RWPE1 (cell line): ENCODE measurements around the gene DMAC2.
"Not testable (repeated sequence)": the region's sequence is repeated elsewhere in the genome, so short reads cannot be mapped to it uniquely, and the experiment has no call there.

Source experiments
- CTCF ChIA-PET: fragments of 350-600 bp; sonication (Branson Sonifier 250); formaldehyde crosslinking; extraction: SDS; loops from one replicate; lab custom pipeline; 2021; lab: Yijun Ruan, JAX
- POLR2A ChIA-PET: fragments of 400-600 bp; formaldehyde crosslinking; extraction: SDS; loops from one replicate; lab custom pipeline; 2020; ENCODE audit warnings: antibody characterized with exemption; ENCODE audit not compliant: low non-redundant PET; lab: Yijun Ruan, JAX
- DNase-seq: peaks from one replicate; pipeline ENCODE4 v3.0.0; 2012; ENCODE audit warnings: low spot score
- H3K27ac ChIP-seq: fragments of 450-650 bp; 2 replicates; pipeline ENCODE4 v1.5.1; 2017
- CTCF ChIP-seq: fragments of 450-650 bp; conservative IDR thresholded peaks from 2 replicates; pipeline ENCODE4 v1.5.1; 2017; ENCODE audit warnings: low read depth, mild to moderate bottlenecking

Gene DMAC2

GRCh38 chr19:41411968-41412265, 27.8 kb downstream of the DMAC2 start:
- ChIA-PET POLR2A (no interaction called here), CTCF (no interaction called here)
- no peak for TF ChIP-seq CTCF
- no peak for DNase-seq
- peak overlapping the region; percentile 79 for H3K27ac ChIP-seq

- H3K27ac ChIP-seq = peak overlapping the region; percentile 79
- ChIA-PET POLR2A (no interaction called here), CTCF (no interaction called here)
- DNase-seq = no peak
- no peak for TF ChIP-seq CTCF
Observed at GRCh38 chr19:41411100-41411967, 28.4 kb downstream of the DMAC2 start.

- no peak for DNase-seq
- TF ChIP-seq CTCF = no peak
- CTCF ChIA-PET = no interaction called here
- POLR2A ChIA-PET = no interaction called here
- H3K27ac ChIP-seq = peak overlapping the region; percentile 79
Observed at GRCh38 chr19:41410336-41411054, 29.2 kb downstream of the DMAC2 start.

GRCh38 chr19:41409288-41409687, 30.4 kb downstream of the DMAC2 start:
- peak overlapping the region; percentile 42 for H3K27ac ChIP-seq
- CTCF ChIA-PET = no interaction called here
- no peak for TF ChIP-seq CTCF
- peak; percentile 43 for DNase-seq
- POLR2A ChIA-PET = no interaction called here

- DNase-seq, POLR2A ChIA-PET: not testable (repeated sequence)
- H3K27ac ChIP-seq = peak overlapping the region; percentile 42
- CTCF ChIA-PET = interaction anchor here (0.6 kb wide), 1 partner anchor 160 kb away, joined by 8 read pairs; no protein-coding TSS in a partner anchor
Observed at GRCh38 chr19:41408846-41409245, 30.9 kb downstream of the DMAC2 start.

- H3K27ac ChIP-seq = no peak overlapping the region
- no peak for DNase-seq
- TF ChIP-seq CTCF = no peak
- ChIA-PET CTCF (interaction anchor here (0.6 kb wide), 2 partner anchors 161 to 497 kb away, joined by 3 to 8 read pairs; no protein-coding TSS in a partner anchor), POLR2A (no interaction called here)
Observed at GRCh38 chr19:41408256-41408655, 31.5 kb downstream of the DMAC2 start.

- no peak for DNase-seq
- CTCF ChIA-PET = no interaction called here
- POLR2A ChIA-PET = no interaction called here
- peak overlapping the region; percentile 15; the same call in 1 of the 2 replicates for H3K27ac ChIP-seq
- TF ChIP-seq CTCF = no peak
Observed at GRCh38 chr19:41407271-41407670, 32.4 kb downstream of the DMAC2 start.
